GM18505 (cell line): Measurements from ENCODE around the gene GNAZ.

ENCODE experiments used
- ATAC-seq: cut with Tn5 transposase; IDR thresholded peaks from one replicate; pipeline ENCODE4 v1.9.1; 2021; ENCODE audit not compliant: unreplicated experiment
- POLR2A ChIP-seq: IDR thresholded peaks from 4 replicates; pipeline ENCODE4 v1.6.1; 2011; ENCODE audit warnings: borderline replicate concordance; ENCODE audit not compliant: insufficient read depth, insufficient read length; ENCODE audit errors: extremely low read depth

Gene GNAZ

DNA sequence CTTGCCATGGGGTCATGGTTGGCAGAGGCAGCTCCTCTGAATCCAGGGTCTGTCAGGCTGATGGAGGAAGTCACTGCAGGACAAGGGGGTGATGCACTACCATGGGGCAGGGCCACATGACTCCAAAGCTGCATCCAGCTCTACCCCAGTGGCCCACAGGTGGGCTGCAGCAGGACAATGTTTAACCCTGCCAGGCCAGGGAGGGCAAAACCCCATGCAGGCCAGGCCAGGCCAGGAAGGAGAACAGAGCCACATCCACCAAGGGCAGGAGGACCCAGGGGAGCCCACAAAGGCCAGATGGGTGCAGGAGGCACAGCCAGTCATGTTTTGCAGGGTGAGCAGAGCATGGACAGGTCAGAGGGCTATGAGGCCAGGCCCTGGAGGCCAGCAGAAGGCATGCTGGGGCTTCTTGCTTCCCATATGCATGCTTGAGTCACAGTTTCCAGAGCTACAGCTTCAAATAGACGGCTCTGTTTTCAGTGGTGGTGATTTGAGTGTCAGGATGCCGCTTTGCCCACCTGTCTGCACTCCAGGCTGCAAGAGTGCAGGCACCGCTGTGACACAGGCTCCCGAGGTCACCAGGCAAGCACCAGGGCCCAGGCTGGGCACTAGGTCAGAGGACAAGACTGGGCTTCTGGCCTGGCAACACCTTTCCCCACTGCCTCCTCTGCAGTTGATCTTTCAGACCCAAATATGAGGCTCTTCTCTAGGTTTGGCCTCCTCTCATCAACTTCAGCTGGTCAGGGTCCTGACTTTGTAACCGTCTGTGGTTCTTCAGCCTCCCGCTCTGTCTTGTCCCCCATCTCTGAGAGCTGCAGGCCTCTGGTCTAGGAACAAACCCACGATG, 48.6 kb downstream of the GNAZ start:
- TF ChIP-seq POLR2A: no peak
- no peak for ATAC-seq

DNA sequence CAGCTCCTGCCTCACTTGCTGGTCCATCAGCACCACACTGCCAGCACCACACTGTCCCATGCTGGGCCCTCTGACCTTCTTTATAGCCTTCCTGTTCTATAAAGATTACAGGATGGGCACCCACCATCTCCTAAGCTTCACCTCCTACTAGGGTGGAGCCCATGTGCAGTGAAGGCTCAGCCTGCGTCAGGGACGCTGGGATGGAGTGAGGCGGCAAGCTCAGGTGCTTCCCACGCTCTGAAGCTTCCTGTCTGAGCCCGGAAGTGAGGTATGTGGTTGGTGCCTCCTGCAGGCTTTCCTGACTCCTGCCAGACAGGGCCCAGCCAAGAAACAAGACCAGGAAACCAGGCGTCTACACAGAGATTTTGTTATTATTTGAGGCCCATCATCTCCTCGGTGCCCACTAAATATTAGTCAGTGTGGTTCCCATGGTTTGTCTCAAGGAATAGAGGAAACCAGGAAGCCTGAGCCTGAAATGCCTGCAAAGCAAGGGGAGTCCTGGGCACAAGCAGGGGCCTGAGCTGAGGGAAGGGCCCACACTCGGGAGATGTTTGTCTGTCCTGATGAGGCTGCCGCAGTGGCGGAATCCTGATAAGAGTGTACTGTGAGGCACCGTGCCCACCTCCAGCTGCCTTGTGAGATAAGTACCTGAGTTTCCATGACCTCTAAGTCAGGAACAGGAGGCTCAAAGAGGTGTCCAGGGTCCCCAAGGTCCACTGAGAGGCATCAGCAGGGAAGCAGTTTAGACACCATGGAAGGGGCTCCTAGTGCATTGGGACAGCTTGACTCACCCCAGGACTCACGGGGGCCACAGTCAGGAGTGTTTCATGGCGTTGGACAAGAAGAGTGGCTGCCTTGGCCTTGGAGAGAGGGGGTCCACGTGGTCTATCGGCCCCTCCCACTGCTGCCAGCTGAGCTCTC, 49.4 kb downstream of the GNAZ start:
- no peak for TF ChIP-seq POLR2A
- no peak for ATAC-seq

DNA sequence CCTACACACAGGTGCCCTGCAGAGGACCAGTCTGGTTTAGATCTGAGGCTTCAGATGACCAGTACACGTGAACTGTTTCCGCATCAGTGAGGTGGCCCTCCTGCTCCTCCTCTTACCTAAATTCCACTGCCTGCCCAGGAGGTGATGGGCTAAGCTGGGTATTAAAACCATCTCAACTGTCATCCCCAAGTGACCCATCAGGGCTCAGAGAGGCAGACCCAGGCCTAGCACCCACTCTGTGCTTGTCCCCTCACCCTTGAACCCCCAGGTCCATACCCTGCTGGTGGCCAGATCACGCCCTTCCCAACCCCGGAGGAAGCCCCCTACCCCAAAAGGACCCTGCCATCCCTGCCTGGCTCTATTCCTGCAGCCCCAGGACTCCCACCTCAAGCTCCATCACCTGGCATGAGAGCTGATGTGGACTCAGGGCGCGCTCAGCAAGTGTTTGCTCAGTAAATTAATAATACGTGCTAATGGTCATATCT, 50.1 kb downstream of the GNAZ start:
- TF ChIP-seq POLR2A: no peak
- ATAC-seq: no peak

DNA sequence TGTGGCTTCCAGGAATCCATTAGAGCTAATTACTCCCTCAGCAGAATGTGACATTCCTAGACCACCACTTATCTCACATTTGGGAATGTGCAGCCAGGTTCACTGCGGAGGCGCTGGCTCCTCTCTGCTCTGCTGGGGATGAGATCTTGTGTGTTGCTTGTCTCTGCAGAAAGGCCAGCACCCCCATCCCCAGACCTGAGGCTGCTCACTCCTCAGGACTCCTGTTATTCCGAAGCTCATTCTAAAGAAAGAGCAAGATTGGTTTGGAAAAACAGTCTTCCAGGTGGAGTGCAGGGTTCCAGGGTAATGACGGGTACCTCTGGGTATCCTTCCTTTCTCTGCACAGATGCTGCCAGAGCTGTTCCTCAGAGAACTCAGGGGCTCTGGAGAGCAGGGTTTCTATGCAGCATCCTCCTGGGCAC, 50.7 kb downstream of the GNAZ start:
- ATAC-seq: no peak
- TF ChIP-seq POLR2A: no peak

DNA sequence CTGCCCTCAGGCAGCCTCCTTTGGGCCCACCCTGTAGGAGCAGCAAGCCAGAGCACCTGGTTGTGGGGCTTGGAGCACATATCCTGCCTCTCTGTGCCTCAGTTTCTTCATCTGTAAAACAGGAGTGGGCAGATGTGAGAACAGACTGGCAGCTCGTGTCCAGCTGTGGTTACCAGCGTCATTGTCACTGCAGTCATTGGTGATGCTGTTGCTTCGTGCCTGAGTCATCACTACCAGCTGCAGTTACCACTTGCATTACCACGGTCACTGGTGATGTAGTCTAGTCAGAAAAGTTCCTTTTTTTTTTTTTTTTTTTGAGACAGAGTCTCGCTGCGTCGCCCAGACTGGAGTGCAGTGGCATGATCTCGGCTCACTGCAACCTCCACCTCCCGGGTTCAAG, 51.1 kb downstream of the GNAZ start:
- TF ChIP-seq POLR2A: no peak
- no peak for ATAC-seq

DNA sequence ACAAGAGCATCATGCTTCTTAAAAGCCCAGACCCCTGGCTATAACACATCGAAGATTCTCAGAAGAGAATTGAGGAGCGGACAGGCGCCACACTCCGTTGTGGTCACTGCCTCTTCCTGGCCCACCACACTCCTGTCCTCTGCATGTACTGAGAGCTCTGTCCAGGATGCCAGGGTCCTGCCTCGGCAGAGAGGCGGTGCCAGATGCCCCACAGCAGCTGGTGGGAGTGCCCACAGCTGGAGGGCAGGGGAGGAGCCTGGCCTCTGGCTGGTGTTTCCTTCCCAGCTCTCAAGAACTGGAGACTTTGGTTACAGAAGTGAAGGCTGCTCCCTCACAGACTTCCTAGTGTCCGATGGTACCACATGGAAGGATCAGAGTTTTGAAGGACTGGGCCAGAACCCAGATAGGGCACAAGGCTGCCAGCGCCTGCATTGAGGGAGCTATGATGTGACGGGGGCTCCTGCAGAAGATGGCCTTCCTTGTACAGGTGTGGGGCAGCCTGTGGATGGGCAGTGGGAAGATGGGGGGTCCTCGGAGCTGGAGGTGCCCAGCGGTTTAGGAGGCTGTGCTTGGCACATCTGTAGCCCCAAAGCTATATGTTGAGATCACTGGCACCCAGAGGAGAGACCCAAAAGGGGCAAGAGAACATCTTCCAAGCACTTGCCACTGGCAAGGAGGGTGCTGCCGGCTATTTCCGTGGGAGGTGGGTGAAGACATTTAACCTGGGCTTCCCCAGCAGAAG, 52.1 kb downstream of the GNAZ start:
- TF ChIP-seq POLR2A: no peak
- no peak for ATAC-seq

DNA sequence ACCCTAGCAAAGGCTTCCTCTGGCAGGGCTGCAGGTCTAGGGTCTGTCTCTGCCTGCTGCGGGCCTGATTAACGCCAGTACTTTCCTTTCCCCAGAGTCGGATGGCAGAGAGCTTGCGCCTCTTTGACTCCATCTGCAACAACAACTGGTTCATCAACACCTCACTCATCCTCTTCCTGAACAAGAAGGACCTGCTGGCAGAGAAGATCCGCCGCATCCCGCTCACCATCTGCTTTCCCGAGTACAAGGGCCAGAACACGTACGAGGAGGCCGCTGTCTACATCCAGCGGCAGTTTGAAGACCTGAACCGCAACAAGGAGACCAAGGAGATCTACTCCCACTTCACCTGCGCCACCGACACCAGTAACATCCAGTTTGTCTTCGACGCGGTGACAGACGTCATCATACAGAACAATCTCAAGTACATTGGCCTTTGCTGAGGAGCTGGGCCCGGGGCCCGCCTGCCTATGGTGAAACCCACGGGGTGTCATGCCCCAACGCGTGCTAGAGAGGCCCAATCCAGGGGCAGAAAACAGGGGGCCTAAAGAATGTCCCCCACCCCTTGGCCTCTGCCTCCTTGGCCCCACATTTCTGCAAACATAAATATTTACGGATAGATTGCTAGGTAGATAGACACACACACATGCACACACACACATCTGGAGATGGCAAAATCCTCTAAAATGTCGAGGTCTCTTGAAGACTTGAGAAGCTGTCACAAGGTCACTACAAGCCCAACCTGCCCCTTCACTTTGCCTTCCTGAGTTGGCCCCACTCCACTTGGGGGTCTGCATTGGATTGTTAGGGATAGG, 52.9 kb downstream of the GNAZ start:
- ATAC-seq: no peak
- TF ChIP-seq POLR2A: no peak

DNA sequence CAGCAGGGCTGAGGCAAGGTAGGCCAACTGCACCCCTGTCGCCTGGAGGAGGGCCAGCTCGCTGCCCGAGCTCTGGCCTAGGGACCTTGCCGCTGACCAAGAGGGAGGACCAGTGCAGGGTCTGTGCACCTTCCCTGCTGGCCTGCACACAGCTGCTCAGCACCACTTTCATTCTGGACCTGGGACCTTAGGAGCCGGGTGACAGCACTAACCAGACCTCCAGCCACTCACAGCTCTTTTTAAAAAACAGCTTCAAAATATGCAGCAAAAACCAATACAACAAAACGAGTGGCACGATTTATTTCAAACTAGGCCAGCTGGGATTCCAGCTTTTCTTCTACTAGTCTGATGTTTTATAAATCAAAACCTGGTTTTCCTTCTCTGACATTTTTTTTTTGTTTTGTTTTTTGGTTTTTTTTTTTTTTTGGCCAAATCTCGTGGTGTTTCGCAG, 53.5 kb downstream of the GNAZ start:
- TF ChIP-seq POLR2A: no peak
- ATAC-seq: no peak

DNA sequence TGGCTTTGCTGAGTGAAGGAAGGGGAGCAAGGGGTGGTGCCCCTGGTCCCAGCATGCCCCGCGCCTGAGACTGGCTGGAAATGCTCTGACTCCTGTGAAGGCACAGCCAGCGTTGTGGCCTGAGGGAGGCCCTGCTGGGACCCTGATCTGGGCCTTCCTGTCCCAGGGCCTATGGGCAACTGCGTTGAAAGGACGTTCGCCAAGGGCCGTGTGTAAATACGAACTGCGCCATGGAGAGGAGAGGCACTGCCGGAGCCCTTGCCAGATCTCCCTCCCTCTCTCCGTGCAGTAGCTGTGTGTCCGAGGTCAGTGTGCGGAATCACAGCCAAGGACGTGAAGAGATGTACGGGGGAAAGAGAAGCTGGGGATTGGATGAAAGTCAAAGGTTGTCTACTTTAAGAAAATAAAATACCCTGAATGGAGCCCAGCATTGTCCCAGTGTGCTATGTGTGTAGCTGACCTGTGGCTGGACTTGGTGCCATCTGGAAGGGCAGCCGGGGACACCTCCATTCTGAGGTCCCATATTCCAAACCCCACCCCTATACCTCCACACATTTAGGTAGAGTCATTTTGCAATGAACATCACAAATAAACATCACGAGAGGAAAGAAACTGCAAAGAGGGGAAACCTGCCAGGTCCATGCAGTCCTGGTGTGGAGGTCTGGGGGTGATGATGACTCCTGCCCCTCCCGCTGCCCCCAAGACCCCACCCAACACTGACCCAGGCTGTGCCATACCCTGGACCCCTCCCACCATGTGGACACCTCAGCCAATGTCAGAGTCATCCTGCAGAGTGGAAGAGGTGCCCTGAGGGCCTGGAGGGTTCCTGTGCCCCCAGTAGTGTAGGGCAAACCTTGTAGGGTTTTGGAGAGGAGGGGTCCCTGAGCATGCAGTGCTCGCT, 54.5 kb downstream of the GNAZ start:
- no peak for TF ChIP-seq POLR2A
- no peak for ATAC-seq

DNA sequence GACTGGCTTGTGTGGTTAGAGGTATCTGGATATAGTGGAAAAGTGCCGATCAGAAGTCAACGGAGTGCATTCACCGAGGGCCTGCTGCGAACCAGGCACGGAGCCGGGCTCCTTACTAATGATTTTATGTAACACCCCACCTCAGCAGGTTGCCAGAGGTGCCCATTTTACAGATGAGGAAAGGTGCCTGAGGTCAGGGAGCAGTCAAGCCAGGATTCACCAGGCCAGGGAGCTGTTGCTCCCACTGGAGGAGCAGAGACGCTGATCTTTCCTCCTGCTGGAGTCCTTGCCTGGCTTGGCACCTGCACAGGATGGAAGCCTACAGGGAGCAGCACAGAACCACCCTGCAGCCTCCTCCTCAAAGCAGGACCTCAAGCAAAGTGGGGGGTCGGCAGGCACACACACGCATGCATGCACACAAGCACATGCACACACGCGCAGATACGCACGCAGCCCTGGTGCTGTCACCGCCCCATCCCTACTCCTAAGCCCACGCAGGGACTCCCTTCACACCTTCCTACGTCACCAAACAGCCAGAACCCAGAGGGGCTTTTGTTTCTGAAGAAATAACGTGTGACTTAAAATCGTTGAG, 55.3 kb downstream of the GNAZ start:
- no peak for TF ChIP-seq POLR2A
- no peak for ATAC-seq

DNA sequence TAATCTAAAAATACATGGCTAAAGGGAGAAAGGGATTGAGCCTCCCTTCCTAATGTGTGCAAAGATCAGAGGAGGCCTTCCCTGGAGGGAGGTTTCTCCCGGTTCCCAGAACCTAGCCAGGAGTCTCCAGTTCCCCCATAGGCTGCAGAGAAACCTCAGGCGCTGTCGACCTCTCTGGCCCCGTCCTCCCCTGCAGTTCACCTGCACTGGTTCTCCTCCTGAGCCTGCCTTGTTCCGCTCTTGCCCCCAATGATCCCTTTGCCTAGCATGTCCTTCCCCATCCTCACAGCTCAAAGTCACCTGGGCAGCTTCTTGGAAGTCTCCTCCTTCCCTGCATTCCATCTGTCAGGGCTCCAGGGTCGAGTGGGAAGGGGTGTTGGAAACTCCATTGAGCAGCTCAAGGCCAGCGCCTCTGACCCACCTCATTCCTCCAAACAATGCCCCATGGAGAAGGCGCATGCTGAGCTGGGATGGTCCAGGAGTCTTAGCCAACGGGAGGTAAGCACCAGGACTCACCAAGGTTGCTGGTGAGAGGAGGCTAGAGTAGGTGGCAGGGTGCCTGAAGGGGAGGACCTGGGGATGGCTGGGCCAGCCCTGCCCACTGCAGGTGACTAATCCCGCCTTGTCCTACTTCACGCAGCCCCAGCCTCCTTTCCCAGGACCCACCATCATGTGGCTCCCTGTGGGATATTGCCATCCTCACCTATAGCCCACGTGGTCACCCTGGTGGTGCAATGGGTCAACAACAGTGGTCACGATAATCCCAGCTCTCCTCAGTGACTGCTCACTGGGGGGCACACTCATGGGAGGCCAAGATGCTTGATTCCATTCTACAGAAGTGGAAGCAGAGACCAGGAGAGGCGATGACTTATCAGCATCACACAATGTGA, 56.1 kb downstream of the GNAZ start:
- no peak for TF ChIP-seq POLR2A
- no peak for ATAC-seq
